ENCODE results near the gene AXIN1. TPM values are rescaled to one million over a fixed set of nuclear protein-coding genes. Genes with fewer than 3 reads are reported as not detected.

Gene AXIN1
- total and polyA plus RNA-seq, 9 of the 15 experiments (the other 6 are each of a cell fraction or from before 2014, with no cell fraction given) = 0.42 to 58.0 (median 25.9) TPM

DNA sequence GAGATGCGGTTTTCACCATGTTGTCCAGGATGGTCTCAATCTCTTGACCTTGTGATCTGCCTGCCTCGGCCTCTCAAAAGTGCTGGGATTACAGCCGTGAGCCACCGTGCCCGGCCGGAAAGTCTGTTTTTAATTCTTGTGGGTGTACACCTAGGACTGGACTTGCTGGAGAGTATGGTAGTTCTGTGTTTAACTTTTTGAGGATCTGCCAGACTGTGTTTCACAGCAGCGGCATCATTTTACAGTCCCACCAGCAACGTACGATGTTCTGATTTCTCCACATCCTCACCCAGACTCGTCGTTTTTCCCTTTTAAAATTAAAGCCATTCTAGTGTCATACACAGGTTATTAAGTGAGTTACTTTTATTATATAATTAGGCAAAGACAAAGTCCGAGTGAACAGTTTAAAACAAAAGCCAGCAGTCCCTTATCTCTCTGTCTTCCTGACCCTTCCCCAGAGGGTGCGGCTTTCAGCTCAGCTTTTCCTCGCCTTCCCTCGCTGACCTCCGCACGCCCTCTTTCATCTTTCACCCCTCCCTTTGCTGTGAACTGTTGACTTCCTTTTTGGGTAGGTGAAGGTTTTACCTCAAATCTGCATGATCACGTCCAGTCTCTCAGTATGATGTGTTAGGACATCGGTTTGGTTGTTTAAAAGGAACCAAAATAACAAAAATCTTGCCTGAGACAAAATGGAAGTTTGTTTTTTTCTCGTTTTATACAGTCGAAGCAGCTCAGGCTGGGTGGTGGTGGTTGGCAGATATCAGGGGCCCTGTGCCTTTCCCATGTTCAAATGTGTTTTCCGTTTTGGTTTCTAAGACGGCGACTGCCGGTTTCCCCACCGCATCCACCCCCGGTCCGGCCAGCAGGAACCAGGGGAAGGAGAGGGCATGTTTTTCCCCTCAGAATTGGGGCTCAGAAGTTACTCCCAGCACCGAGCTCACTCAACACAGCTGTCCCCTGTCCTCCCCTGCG, 99.9 kb downstream of the AXIN1 start (continued):
- TF ChIP-seq, protein P1, sequence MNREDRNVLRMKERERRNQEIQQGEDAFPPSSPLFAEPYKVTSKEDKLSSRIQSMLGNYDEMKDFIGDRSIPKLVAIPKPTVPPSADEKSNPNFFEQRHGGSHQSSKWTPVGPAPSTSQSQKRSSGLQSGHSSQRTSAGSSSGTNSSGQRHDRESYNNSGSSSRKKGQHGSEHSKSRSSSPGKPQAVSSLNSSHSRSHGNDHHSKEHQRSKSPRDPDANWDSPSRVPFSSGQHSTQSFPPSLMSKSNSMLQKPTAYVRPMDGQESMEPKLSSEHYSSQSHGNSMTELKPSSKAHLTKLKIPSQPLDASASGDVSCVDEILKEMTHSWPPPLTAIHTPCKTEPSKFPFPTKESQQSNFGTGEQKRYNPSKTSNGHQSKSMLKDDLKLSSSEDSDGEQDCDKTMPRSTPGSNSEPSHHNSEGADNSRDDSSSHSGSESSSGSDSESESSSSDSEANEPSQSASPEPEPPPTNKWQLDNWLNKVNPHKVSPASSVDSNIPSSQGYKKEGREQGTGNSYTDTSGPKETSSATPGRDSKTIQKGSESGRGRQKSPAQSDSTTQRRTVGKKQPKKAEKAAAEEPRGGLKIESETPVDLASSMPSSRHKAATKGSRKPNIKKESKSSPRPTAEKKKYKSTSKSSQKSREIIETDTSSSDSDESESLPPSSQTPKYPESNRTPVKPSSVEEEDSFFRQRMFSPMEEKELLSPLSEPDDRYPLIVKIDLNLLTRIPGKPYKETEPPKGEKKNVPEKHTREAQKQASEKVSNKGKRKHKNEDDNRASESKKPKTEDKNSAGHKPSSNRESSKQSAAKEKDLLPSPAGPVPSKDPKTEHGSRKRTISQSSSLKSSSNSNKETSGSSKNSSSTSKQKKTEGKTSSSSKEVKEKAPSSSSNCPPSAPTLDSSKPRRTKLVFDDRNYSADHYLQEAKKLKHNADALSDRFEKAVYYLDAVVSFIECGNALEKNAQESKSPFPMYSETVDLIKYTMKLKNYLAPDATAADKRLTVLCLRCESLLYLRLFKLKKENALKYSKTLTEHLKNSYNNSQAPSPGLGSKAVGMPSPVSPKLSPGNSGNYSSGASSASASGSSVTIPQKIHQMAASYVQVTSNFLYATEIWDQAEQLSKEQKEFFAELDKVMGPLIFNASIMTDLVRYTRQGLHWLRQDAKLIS (CRISPR knock-in tag; IDR thresholded peaks at IDR 0.05) = no peak
- TF ChIP-seq, protein P2, sequence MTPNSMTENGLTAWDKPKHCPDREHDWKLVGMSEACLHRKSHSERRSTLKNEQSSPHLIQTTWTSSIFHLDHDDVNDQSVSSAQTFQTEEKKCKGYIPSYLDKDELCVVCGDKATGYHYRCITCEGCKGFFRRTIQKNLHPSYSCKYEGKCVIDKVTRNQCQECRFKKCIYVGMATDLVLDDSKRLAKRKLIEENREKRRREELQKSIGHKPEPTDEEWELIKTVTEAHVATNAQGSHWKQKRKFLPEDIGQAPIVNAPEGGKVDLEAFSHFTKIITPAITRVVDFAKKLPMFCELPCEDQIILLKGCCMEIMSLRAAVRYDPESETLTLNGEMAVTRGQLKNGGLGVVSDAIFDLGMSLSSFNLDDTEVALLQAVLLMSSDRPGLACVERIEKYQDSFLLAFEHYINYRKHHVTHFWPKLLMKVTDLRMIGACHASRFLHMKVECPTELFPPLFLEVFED (CRISPR knock-in tag; conservative IDR thresholded peaks at IDR 0.05) = no peak
- TF ChIP-seq NUFIP1 (IDR thresholded peaks at IDR 0.05; ENCODE audit: partially characterized antibody) = peak; percentile 62
- no peak for TF ChIP-seq ZNF551 (CRISPR knock-in tag; IDR thresholded peaks at IDR 0.05)
- TF ChIP-seq, protein P3, sequence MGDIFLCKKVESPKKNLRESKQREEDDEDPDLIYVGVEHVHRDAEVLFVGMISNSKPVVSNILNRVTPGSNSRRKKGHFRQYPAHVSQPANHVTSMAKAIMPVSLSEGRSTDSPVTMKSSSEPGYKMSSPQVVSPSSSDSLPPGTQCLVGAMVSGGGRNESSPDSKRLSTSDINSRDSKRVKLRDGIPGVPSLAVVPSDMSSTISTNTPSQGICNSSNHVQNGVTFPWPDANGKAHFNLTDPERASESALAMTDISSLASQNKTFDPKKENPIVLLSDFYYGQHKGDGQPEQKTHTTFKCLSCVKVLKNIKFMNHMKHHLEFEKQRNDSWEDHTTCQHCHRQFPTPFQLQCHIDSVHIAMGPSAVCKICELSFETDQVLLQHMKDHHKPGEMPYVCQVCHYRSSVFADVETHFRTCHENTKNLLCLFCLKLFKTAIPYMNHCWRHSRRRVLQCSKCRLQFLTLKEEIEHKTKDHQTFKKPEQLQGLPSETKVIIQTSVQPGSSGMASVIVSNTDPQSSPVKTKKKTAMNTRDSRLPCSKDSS (IDR thresholded peaks at IDR 0.05; ENCODE audit: low read depth, partially characterized antibody) = no peak
- TF ChIP-seq GABPB2 (CRISPR knock-in tag; conservative IDR thresholded peaks at IDR 0.05) = no peak
- no peak for TF ChIP-seq ZNF217 (CRISPR knock-in tag; IDR thresholded peaks at IDR 0.05)
- TF ChIP-seq, protein P4, sequence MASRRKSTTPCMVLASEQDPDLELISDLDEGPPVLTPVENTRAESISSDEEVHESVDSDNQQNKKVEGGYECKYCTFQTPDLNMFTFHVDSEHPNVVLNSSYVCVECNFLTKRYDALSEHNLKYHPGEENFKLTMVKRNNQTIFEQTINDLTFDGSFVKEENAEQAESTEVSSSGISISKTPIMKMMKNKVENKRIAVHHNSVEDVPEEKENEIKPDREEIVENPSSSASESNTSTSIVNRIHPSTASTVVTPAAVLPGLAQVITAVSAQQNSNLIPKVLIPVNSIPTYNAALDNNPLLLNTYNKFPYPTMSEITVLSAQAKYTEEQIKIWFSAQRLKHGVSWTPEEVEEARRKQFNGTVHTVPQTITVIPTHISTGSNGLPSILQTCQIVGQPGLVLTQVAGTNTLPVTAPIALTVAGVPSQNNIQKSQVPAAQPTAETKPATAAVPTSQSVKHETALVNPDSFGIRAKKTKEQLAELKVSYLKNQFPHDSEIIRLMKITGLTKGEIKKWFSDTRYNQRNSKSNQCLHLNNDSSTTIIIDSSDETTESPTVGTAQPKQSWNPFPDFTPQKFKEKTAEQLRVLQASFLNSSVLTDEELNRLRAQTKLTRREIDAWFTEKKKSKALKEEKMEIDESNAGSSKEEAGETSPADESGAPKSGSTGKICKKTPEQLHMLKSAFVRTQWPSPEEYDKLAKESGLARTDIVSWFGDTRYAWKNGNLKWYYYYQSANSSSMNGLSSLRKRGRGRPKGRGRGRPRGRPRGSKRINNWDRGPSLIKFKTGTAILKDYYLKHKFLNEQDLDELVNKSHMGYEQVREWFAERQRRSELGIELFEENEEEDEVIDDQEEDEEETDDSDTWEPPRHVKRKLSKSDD (conservative IDR thresholded peaks at IDR 0.05; ENCODE audit: low read length) = no peak
- peak; percentile 67 for TF ChIP-seq HDAC2 (IDR thresholded peaks at IDR 0.05)
- peak; percentile 38 for TF ChIP-seq RBBP5 (IDR thresholded peaks at IDR 0.05; ENCODE audit: borderline replicate concordance, insufficient read depth, low read length, poor library complexity, severe bottlenecking)
- peak; percentile 43 for TF ChIP-seq ARID1B (IDR thresholded peaks at IDR 0.05)
- TF ChIP-seq NR3C1 (CRISPR knock-in tag; IDR thresholded peaks at IDR 0.05) = no peak
- TF ChIP-seq, protein P5, sequence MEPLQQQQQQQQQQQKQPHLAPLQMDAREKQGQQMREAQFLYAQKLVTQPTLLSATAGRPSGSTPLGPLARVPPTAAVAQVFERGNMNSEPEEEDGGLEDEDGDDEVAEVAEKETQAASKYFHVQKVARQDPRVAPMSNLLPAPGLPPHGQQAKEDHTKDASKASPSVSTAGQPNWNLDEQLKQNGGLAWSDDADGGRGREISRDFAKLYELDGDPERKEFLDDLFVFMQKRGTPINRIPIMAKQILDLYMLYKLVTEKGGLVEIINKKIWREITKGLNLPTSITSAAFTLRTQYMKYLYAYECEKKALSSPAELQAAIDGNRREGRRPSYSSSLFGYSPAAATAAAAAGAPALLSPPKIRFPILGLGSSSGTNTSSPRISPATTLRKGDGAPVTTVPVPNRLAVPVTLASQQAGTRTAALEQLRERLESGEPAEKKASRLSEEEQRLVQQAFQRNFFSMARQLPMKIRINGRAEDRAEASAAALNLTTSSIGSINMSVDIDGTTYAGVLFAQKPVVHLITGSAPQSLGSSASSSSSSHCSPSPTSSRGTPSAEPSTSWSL (CRISPR knock-in tag; IDR thresholded peaks at IDR 0.05; ENCODE audit: borderline replicate concordance) = no peak
- no peak for TF ChIP-seq BCOR (IDR thresholded peaks at IDR 0.05)

All from K562 (cell line).